Heart right ventricle (tissue), 16 donors: ENCODE data around the gene DCT. TPM values are rescaled to one million over a fixed set of nuclear protein-coding genes. Genes with fewer than 3 reads are reported as not detected.

ENCODE experiments used
- ATAC-seq, 8 donors: fragments of 200-7000 bp; cut with Tn5 transposase; one replicate each; pipeline ENCODE4 v1.9.1; 2020; ENCODE audit warnings: mild to moderate bottlenecking in 8 of 8, moderate library complexity in 8 of 8, moderate number of reproducible peaks in 1 of 8
- DNase-seq, 2 donors: peaks; one replicate each; pipeline ENCODE4 v3.0.0-alpha.2; 2020
- H3K27ac ChIP-seq, 10 donors: fragments of 200-600 bp; sonication (generic) in 2 of 10; one replicate each; pipeline versions ENCODE4 v1.5.0 to v1.8.0; 2020 to 2022; ENCODE audit warnings: mild to moderate bottlenecking in 3 of 10
- H3K27me3 ChIP-seq, 7 donors: fragments of 200-600 bp; one replicate each; pipeline ENCODE4 v1.8.0; 2021 to 2022; ENCODE audit warnings: mild to moderate bottlenecking in 2 of 7
- H3K36me3 ChIP-seq, 9 donors: fragments of 200-600 bp; sonication (generic) in 1 of 9; one replicate each; pipeline versions ENCODE4 v1.5.0 to v1.8.0; 2020 to 2022; ENCODE audit warnings: mild to moderate bottlenecking in 2 of 9
- H3K4me1 ChIP-seq, 9 donors: fragments of 200-600 bp; sonication (generic) in 1 of 9; one replicate each; pipeline versions ENCODE4 v1.5.0 to v1.8.0; 2020 to 2022; ENCODE audit warnings: mild to moderate bottlenecking in 4 of 9
- H3K4me3 ChIP-seq, 10 donors: fragments of 200-600 bp; sonication (generic) in 2 of 10; one replicate each; pipeline versions ENCODE4 v1.5.0 to v1.8.0; 2020 to 2022; ENCODE audit warnings: mild to moderate bottlenecking in 7 of 10, moderate library complexity in 2 of 10
- H3K9me3 ChIP-seq, 11 donors: fragments of 200-600 bp in 10 of 11; sonication (generic) in 2 of 11; one replicate each; pipeline versions ENCODE4 v1.5.0 to v1.8.0; 2013 to 2022; ENCODE audit warnings: mild to moderate bottlenecking in 2 of 11, control low read depth in 1 of 11, moderate library complexity in 1 of 11
- WGBS, 2 donors: extraction: QIAGEN DNeasy Blood & Tissue Kit; methylation state at CpG; one replicate each; pipeline ENCODE4 v1.1.7; 2013; ENCODE audit warnings: inconsistent platforms in 1 of 2; 5-methylcytosine and 5-hydroxymethylcytosine counted together
- intact Hi-C, 10 donors: fragments of 100-400 bp; cut with DNase I; formaldehyde crosslinking; loops; one replicate each; pipeline versions ENCODE4 v1.11.1 to v1.14.2; 2022
- polyA plus RNA-seq, 2 donors: library from polyadenylated mRNA; stranded (reverse); fragments of 200-250 nt; gene quantifications; one replicate each; pipeline ENCODE4 v1.2.3, GENCODE V29; 2013
- total RNA-seq, 10 donors: library from RNA; stranded (reverse); fragmentation: NEBNext Ultra II Directional in 3 of 10; extraction: Animal tissue kit (Norgen Biotek cat#: 25700) in 3 of 10; gene quantifications; one replicate each; pipeline versions ENCODE4 v1.2.1 to v1.2.4, GENCODE V29; 2021 to 2023
- TF ChIP-seq, protein P1 (sequence below), 9 donors: fragments of 200-600 bp; sonication (generic) in 2 of 9; IDR thresholded peaks; one replicate each; pipeline versions ENCODE4 v1.5.0 to v1.8.0; 2021 to 2022; ENCODE audit warnings: antibody characterized with exemption in 9 of 9, mild to moderate bottlenecking in 5 of 9, moderate library complexity in 1 of 9
- donor health status: Arrhythmogenic right ventricular cardiomyopathy.
- donor health status: ischemic (EF 13 %, LVEDD 7.1; RV severe dilation, severe dysfunction).
- donor health status: healthy with polysubstance abuse.
- donor health status: DM: no; HTN: yes; CAD: no.
- donor health status: DM: no; HTN: no; CAD: no.
- donor health status: ischemic (EF 25% LVEDD 6.9; RV normal size, moderate dysfunction).
- donor health status: ischemic (EF 25% LVEDD 5.7; RV mildly dilated, moderate dysfunction).
- donor health status: healthy.
- donor health status: DM: yes; HTN: yes; CAD: no.
- donor health status: Ischemic cardiomyopathy.
- donor health status: ischemic (EF 35%, LVEDD 5.7; RV mildly dilated, moderate dysfunction).
- donor health status: nonischemic (EF 11% LVEDD 7.7; RV severe dilation, severe dysfunction).
- donor health status: DM: yes; HTN: yes; CAD: no.
- donor health status: PGD.
- donor health status: ischemic (EF 29% LVEDD 5.4; RV normal size, mild dysfunction).
- donor health status: nonischemic (EF 23%, LVEDD 6.1; RV moderate dilation, normal function).

Gene DCT
- total and polyA plus RNA-seq, 12 donors, result 0.01 to 0.47 (median 0.25) TPM; not detected in 1

DNA sequence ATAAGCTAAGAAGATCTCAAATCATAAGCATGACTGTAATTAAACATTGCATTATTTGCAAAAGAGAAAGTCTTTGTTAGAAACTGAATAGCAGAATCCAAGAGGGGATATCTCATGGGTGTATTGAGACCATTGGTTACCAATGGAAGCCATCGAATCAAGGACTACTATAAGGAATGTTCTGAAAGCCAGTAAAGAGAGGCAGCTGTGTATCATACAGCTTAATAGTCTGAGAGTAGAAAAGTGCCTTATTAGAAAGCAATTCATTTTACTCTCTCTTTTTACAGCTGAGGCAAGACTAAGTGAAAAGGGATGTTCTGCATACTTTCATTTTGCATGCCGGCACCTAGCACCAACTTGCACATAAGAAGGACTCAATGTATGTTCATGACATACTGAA, 7.6 kb upstream of the DCT start:
- intact Hi-C loops, result no loop called here
- Histone ChIP-seq H3K36me3 (no peaks in the 10 kb centered on the region), H3K27me3 (peaks cover 0 to 12% (median 4%) of the 10 kb centered on the region in 7 donors), H3K4me3 (no peak overlapping the region), H3K27ac (no peak overlapping the region), H3K4me1 (no peaks in the 10 kb centered on the region), H3K9me3 (no peaks in the 10 kb centered on the region)
- TF ChIP-seq, protein P1, sequence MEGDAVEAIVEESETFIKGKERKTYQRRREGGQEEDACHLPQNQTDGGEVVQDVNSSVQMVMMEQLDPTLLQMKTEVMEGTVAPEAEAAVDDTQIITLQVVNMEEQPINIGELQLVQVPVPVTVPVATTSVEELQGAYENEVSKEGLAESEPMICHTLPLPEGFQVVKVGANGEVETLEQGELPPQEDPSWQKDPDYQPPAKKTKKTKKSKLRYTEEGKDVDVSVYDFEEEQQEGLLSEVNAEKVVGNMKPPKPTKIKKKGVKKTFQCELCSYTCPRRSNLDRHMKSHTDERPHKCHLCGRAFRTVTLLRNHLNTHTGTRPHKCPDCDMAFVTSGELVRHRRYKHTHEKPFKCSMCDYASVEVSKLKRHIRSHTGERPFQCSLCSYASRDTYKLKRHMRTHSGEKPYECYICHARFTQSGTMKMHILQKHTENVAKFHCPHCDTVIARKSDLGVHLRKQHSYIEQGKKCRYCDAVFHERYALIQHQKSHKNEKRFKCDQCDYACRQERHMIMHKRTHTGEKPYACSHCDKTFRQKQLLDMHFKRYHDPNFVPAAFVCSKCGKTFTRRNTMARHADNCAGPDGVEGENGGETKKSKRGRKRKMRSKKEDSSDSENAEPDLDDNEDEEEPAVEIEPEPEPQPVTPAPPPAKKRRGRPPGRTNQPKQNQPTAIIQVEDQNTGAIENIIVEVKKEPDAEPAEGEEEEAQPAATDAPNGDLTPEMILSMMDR (IDR thresholded peaks at IDR 0.05), result no peak
- no peak for ATAC-seq
- WGBS, 2 donors, result 82% methylated on average over 2 of the region's 2 CpGs
- DNase-seq, result no peak

DNA sequence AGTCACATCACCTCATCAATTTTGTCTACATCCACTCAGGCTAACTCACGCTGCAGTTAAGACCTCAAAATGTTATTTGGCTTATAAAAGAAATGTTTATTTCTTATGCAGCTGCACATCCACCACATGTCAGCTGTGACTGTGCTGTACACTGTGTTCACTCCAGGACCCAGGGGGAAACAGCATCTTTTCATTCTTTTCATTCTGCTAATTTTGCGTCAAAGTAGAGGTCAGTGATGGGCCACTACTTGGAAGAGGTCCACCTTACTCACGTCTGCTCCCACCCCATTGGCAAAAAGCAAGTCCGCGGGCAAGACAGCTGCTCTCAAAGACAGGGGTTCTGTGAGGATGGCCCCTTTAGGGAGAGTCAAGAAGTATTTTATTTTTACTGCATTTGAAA, 4.5 kb upstream of the DCT start:
- intact Hi-C loops, result no loop called here
- no peaks in the 10 kb centered on the region for H3K9me3 ChIP-seq
- TF ChIP-seq, protein P1 (IDR thresholded peaks at IDR 0.05), result no peak
- peak in 1 of 8 donors; percentile 62 for ATAC-seq
- no peak overlapping the region for H3K4me3 ChIP-seq
- peaks cover 0 to 12% (median 4%) of the 10 kb centered on the region in 7 donors for H3K27me3 ChIP-seq
- 73 to 75% methylated on average over 5 of the region's 5 CpGs for WGBS, 2 donors
- no peak overlapping the region for H3K27ac ChIP-seq
- H3K4me1 ChIP-seq, result peaks cover 0 to 12% (median 0%) of the 10 kb centered on the region in 9 donors
- no peak for DNase-seq
- no peaks in the 10 kb centered on the region for H3K36me3 ChIP-seq

DNA sequence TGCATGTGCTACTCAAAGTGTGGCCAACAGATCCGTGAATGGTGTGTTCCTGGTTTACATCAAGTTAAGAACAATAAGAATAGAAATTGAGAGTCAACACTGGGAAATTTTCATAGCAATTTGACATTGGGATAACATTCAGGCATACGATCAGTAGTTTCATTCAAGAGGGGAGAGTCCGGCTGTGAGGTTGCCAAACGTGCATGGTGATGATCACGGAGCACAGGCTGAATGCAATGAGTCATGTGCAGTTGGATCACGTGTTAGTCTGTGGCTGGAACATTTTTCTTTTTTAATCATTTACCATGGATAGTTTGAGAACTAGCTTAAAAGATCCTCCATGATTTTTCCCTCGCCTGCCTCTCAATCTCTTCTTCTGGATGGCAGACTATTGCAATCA, 2.5 kb upstream of the DCT start:
- 68 to 69% methylated on average over 7 of the region's 7 CpGs for WGBS, 2 donors
- ATAC-seq, result peak in 1 of 8 donors; percentile 61
- Histone ChIP-seq H3K36me3 (no peaks in the 10 kb centered on the region), H3K27me3 (peaks cover 0 to 10% (median 0%) of the 10 kb centered on the region in 7 donors), H3K9me3 (no peaks in the 10 kb centered on the region), H3K4me1 (peaks cover 0 to 12% (median 0%) of the 10 kb centered on the region in 9 donors), H3K4me3 (no peak overlapping the region), H3K27ac (no peak overlapping the region)
- intact Hi-C loops, result no loop called here
- DNase-seq, result no peak
- TF ChIP-seq, protein P1 (IDR thresholded peaks at IDR 0.05), result no peak

DNA sequence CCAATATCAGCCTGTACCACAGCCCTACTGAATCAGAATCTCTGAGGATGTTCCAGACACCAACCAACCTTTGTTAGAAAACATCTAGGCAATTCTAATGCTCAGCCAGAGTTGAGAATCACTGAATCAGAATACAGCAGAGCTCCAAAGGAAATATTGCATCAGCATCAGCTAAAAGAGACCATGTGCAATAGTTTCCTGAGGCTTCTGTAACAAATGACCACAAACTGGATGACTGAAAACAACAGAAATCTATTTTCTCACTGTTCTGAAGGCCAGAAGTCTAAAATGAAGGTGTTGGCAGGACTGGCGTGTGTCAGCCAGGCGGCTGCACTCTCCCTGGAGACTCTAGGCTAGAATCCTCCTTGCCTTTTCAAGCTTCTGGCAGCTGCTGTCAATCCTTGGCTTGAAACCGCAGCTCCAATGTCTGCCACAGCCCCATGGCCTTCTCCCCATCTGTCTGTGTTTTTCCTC, 1.2 kb upstream of the DCT start:
- intact Hi-C loops, result no loop called here
- 45 to 48% methylated on average over 3 of the region's 3 CpGs for WGBS, 2 donors
- Histone ChIP-seq H3K4me3 (no peak overlapping the region), H3K36me3 (no peaks in the 10 kb centered on the region), H3K9me3 (no peaks in the 10 kb centered on the region), H3K27ac (peak overlapping the region in 2 of 10 donors; percentile 15 to 35), H3K27me3 (peaks cover 0 to 4% (median 0%) of the 10 kb centered on the region in 7 donors), H3K4me1 (peaks cover 0 to 12% (median 0%) of the 10 kb centered on the region in 9 donors)
- DNase-seq, result peak in 1 of 2 donors; percentile 16
- TF ChIP-seq, protein P1 (IDR thresholded peaks at IDR 0.05), result no peak
- ATAC-seq, result peak in 7 of 8 donors; percentile 28 to 73 (median 55)
